Activated CD4-positive, alpha-beta T cell treated with anti-CD3 and anti-CD28 coated beads, Interleukin-2, amount 10 ng/mL, durations not matched to agents 24 days and 14 days (primary cell): ENCODE results near the gene CACNA1A. TPM values are rescaled to one million over a fixed set of nuclear protein-coding genes. Genes with fewer than 3 reads are reported as not detected.
"Not testable (repeated sequence)": the region's sequence is repeated elsewhere in the genome, so short reads cannot be mapped to it uniquely, and the experiment has no call there.

Experiments
- DNase-seq: peaks from one replicate; pipeline ENCODE4 v3.0.0; 2022
- H3K27ac Mint-ChIP-seq: one replicate; pipeline ENCODE4 v1.8.0; 2022; ENCODE audit warnings: mild to moderate bottlenecking, mixed read lengths
- H3K27me3 Mint-ChIP-seq: one replicate; pipeline ENCODE4 v1.8.0; 2022; ENCODE audit warnings: mixed read lengths
- H3K36me3 Mint-ChIP-seq: one replicate; pipeline ENCODE4 v1.8.0; 2022; ENCODE audit warnings: low read depth, mild to moderate bottlenecking, mixed read lengths
- H3K4me1 Mint-ChIP-seq: one replicate; pipeline ENCODE4 v1.8.0; 2021; ENCODE audit warnings: mixed read lengths
- H3K4me3 Mint-ChIP-seq: one replicate; pipeline ENCODE4 v1.8.0; 2022; ENCODE audit warnings: mild to moderate bottlenecking, moderate library complexity, mixed read lengths
- H3K9me3 Mint-ChIP-seq: one replicate; pipeline ENCODE4 v1.8.0; 2021; ENCODE audit warnings: mixed read lengths
- intact Hi-C: fragments of 100-400 bp; cut with micrococcal nuclease; formaldehyde crosslinking; loops from one replicate; pipeline ENCODE4 v1.15.1; 2023
- total RNA-seq: library from RNA; stranded (reverse); gene quantifications from 2 replicates; pipeline ENCODE4 v1.2.3, GENCODE V29; 2022

Gene CACNA1A
- total RNA-seq, 1 donor from 2014 or later: 0.28 TPM

DNA sequence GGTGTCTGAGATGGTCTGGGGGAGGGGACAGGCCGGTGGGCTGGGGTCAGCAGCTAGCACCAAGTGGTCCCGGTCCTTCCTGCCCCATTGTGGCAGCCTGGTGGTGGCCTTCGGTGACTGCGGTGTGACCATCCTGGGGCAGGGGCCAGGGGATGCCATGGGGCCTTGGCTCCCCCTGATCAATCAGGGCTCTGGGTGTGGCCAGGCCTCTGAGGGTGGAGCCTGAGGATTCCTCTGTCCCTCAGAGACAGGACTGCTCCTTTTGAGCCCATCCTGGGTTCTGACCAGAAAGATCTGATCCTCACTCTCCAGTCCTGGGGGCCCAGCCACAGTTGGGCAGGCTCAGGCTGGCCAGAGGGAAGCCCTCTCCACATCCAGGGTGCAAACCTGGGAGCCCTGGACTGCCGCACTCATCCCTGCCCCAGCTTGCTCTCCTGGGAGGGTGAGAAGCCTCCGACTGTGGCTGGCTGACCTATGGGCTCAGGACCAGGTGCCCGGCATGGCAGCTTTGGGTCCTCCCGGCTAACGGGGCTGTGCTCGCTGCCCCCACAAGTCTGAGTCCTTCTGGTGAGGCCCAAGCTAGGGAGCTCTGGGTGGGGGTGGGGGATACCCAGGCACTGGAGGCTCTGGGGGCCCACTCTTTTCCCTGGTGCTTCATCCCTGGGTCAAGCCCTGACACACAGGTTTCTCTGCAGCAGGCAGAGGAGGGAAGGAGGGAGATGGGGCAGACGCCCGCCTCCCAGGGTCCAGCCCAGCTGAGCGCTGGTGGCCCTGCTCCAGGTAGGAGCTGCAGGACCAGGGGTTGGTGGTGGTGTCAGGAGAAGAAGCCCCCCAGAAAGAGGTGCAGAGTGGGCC is 296.6 kb downstream of the CACNA1A start:
- peak overlapping the region; percentile 72 for H3K27ac Mint-ChIP-seq
- no peaks in the 10 kb centered on the region for H3K9me3 Mint-ChIP-seq

DNA sequence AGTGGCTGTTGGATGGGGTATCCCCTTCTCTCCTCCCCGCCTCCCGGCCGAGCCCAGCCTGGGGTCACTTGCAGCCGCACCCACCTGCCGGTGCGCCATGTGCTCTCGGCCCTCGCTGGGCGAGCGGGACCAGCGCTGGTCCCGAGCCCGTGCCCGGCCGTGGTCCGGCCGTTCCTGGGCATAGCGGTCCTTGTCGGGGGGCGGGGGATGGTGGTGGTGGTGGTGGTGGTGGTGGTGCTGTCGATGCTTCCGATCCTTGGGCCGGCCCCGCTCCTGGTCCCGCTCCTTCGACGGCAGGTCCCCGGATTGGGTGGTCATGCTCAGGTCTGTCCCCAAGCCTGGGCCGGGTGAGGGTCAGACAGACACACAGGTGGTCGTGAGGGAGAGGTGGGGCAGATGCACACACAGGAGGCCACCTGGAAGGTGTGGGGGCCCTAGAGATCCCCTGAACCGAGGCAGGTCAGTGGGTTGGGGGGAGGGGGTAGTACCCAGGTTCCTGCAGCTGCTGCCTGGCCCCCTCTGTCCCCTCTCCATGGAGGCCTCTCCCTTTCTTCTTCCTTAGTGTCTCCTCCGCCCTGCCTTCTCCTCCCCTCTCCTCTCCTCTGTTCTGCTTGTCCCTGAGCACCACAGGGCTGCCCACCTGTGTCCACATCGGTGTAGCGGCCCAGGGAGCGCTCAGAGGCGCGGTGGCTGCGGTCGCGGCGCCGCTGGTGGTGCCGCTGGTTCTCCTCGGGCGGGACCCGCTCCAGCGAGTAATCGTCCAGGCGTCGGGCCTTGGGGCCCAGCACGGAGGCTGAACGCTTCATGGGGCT is 297.4 kb downstream of the CACNA1A start:
- intact Hi-C loops: loop anchor here (1.0 to 2.0 kb wide), 4 partner anchors 14 to 57 kb away; no protein-coding TSS in a partner anchor
- no peak for DNase-seq
- H3K4me3 Mint-ChIP-seq: peak overlapping the region; percentile 81
- H3K27me3 Mint-ChIP-seq: no peaks in the 10 kb centered on the region
- peak overlapping the region; percentile 72 for H3K27ac Mint-ChIP-seq
- peaks cover 14% of the 10 kb centered on the region for H3K4me1 Mint-ChIP-seq
- H3K36me3 Mint-ChIP-seq: no peaks in the 10 kb centered on the region
- no peaks in the 10 kb centered on the region for H3K9me3 Mint-ChIP-seq

More for the DNA sequence above, 296.6 kb downstream of the CACNA1A start:
- Mint-ChIP-seq H3K27me3 (no peaks in the 10 kb centered on the region), H3K36me3 (no peaks in the 10 kb centered on the region), H3K4me3 (peak overlapping the region; percentile 67), H3K4me1 (peaks cover 14% of the 10 kb centered on the region)
- no peak for DNase-seq
- intact Hi-C loops: loop anchor here (2.0 kb wide), 2 partner anchors 15 to 53 kb away; no protein-coding TSS in a partner anchor

DNA sequence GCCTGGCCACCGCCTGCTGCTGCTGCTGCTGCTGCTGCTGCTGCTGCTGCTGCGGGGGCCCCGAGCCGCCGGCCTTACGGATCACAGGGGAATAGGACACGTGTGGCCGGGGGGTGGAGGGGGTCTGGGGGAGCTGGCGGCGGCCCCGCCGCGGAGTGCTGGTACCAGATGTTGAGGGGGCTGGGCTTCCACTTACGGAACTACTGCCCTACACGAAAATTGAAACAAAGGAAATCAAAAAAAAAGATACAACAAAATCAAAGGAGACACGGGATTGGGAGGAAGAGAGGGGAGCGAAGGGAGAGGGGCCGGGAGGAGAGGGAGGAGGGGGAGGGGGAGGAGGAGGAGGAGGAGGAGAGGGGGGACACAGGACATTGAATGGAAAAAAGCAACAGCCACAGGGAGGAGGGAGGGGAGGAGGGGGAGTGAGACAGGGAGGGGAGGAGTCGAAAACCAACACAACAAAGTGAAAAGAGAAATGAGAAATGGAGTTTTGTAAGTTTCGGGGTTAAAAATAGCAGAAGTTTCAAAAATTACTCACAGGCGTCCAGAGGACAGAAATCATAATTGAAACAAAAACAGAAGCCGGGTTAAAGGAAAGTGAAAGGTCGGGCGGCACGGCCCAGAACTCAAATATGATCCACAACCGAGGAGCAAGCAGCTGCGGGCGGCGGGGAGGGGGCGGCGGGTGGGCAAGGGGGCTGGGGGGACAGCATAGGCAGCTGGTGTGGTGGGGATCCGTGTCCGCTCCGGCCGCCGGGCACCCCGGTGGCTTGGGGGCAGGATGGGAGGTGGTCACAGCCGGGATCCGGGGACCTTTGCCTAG is 298.2 kb downstream of the CACNA1A start:
- intact Hi-C loops: loop anchor here (1.0 to 2.0 kb wide), 4 partner anchors 13 to 56 kb away; no protein-coding TSS in a partner anchor
- Mint-ChIP-seq H3K27ac (peak overlapping the region; percentile 94), H3K27me3 (no peaks in the 10 kb centered on the region), H3K9me3 (no peaks in the 10 kb centered on the region), H3K4me3 (peak overlapping the region; percentile 81), H3K4me1 (peaks cover 13% of the 10 kb centered on the region), H3K36me3 (no peaks in the 10 kb centered on the region)
- peak; percentile 87 for DNase-seq

DNA sequence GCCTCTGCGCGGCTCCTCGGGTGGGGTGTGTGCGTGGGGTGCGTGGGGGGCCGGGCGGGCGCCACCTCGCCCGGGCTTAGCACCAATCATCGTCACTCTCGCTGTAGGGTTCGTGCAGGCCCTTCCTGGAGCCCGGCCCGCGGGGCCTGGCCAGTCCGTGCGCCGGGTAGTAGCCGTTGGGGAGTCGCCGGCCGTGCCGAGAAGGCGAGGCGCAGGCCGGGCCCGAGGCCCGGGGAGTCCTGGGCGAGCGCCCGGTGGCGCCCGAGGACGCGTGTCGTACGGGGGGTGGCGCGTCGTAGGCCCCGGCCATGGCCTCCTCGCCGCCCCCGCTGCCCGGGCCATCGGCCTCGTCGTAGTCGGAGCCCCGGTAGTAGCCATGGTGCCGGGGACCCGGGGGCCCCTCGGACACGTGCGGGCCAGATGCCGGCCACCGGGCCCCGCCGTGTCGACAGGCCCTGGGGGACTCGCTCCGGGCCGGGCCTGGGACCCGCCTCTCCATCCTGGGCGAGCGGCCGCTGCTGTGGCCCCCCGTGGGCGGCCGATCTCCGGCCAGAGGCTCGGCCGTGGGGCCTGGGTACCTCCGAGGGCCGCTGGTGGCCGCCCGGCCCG is 298.9 kb downstream of the CACNA1A start:
- H3K27ac Mint-ChIP-seq: peak overlapping the region; percentile 94
- intact Hi-C loops: no loop called here
- DNase-seq: no peak
- no peaks in the 10 kb centered on the region for H3K9me3 Mint-ChIP-seq
- H3K27me3 Mint-ChIP-seq: no peaks in the 10 kb centered on the region
- H3K4me3 Mint-ChIP-seq: no peak overlapping the region
- no peaks in the 10 kb centered on the region for H3K36me3 Mint-ChIP-seq
- H3K4me1 Mint-ChIP-seq: peaks cover 9% of the 10 kb centered on the region

DNA sequence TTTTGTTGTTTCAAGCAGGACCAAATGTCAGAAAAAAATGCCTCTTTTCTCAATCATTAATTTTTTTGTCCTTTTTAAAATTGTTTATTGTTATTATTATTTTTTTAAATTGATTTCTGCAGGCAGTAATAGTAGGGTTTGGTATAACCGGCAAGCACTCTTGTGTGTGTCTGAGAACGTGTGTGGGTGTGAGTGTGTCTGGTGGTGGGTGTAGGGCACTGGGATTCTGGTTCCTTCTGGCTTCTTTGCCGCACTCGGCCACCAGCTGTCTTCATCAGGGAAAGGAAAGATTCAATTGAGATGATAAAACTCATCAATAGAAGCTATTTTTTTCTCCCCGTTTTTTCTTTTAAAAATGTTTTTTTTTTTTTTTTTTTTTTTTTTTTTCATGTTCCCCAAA is 299.7 kb downstream of the CACNA1A start:
- Mint-ChIP-seq H3K4me1 (peaks cover 9% of the 10 kb centered on the region), H3K9me3 (no peaks in the 10 kb centered on the region), H3K36me3 (no peaks in the 10 kb centered on the region), H3K27me3 (no peaks in the 10 kb centered on the region), H3K27ac (peak overlapping the region; percentile 58), H3K4me3 (no peak overlapping the region)
- no peak for DNase-seq
- intact Hi-C loops: no loop called here

DNA sequence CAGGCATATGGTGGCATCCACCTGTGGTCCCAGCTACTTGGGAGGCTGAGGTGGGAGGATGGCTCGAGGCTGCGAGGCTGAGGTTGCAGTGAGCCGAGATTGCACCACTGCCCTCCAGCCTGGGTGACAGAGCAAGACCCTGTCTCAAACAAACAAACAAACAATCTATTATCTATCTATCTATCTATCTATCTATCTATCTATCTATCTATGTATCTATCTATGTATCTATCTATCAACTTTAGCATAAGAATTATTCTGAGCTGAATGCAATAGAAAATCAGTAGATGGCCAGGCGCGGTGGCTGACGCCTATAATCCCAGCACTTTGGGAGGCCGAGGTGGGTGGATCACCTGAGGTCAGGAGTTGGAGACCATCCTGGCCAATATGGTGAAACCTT is 304.2 kb downstream of the CACNA1A start:
- H3K27ac Mint-ChIP-seq, DNase-seq, H3K4me1 Mint-ChIP-seq, H3K27me3 Mint-ChIP-seq, H3K36me3 Mint-ChIP-seq, H3K9me3 Mint-ChIP-seq, H3K4me3 Mint-ChIP-seq, intact Hi-C loops: not testable (repeated sequence)

DNA sequence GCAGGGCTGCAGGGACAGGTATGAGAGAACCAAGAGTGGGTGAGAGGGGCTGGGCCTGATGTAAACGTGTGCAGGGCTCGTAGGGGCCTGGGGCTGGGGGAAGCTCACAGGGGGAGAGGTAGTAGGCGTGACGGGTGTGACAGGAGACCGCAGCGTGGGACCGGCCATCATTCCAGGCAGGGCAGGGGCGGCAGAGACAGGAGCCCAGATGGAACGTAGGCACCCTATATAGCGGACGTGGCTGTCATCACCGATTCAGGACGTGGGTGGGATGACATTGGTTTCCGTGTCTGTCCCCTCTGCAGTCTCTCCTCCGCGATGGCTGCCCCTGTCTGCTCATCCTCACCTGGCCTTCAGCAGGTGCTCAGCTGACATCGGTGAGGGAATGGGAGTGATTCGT is 307.6 kb downstream of the CACNA1A start:
- intact Hi-C loops: loop anchor here (10.0 kb wide), 1 partner anchor 386 kb away; no protein-coding TSS in a partner anchor

DNA sequence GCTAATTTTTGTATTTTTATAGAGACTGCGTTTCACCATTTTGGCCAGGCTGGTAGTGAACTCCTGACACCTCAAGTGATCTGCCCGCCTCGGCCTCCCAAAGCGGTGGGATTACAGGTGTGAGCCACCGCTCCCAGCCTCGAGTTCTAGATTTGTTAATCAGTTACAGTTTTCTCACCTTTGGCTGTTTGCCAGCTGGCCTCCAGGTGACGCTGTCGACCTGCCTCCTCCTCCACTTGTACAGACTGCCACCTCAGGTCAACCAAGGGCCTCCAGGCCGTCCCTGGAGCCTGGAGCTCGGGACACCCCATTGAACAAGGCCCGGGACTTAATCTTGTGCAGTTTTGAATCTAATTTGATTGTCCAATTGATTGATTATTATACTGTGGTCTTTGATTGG is 310.6 kb downstream of the CACNA1A start:
- Mint-ChIP-seq H3K9me3 (no peaks in the 10 kb centered on the region), H3K27me3 (no peaks in the 10 kb centered on the region), H3K27ac (no peak overlapping the region), H3K36me3 (no peaks in the 10 kb centered on the region), H3K4me3 (no peak overlapping the region), H3K4me1 (peaks cover 20% of the 10 kb centered on the region)
- intact Hi-C loops: loop anchor here (1.0 to 10.0 kb wide), 5 partner anchors 13 to 389 kb away; no protein-coding TSS in a partner anchor
- DNase-seq: peak; percentile 85

More for the DNA sequence above, 307.6 kb downstream of the CACNA1A start:
- H3K36me3 Mint-ChIP-seq: no peaks in the 10 kb centered on the region
- peaks cover 11% of the 10 kb centered on the region for H3K4me1 Mint-ChIP-seq
- H3K9me3 Mint-ChIP-seq: no peaks in the 10 kb centered on the region
- no peak for DNase-seq
- H3K27ac Mint-ChIP-seq: no peak overlapping the region
- H3K4me3 Mint-ChIP-seq: no peak overlapping the region
- no peaks in the 10 kb centered on the region for H3K27me3 Mint-ChIP-seq

DNA sequence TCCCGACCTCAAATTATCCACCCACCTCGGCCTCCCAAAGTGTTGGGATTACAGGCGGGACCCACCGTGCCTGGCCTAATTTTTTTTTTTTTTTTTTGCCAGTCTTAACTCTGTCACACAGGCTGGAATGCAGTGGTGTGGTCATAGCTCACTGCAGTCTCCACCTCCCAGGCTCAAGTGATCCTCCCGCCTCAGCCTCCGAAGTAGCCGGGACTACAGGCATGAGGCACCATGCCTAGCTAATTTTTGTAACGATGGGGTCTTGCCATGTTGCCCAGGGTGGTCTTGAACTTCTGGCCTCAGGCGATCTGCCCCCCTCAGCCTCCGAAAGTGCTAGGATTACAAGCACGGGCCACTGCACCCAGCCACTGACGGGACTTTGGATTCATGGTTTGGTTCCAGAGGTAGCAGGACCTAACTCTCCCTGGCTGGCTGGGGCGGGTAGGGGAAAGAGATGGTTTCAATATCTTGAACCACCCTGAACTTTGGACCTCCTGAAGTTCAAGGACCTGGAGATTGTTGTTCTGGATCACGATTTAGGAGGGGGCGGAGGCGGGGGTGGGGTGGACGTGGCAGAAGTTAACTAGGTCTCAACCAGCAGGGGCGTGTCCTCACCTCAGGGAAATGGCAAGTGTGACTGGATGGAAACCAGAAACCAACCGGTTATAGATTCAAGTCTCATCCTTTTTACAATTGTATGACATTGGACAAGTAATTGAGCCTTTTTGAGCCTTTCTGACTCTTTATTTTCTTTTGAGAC is 315.3 kb downstream of the CACNA1A start:
- H3K9me3 Mint-ChIP-seq: no peaks in the 10 kb centered on the region
- no peaks in the 10 kb centered on the region for H3K36me3 Mint-ChIP-seq
- DNase-seq: no peak
- peaks cover 32% of the 10 kb centered on the region for H3K4me1 Mint-ChIP-seq
- H3K27me3 Mint-ChIP-seq: no peaks in the 10 kb centered on the region
- no peak overlapping the region for H3K4me3 Mint-ChIP-seq
- H3K27ac Mint-ChIP-seq: peak overlapping the region; percentile 66
- intact Hi-C loops: loop anchor here (10.0 kb wide), 1 partner anchor 394 kb away; no protein-coding TSS in a partner anchor

DNA sequence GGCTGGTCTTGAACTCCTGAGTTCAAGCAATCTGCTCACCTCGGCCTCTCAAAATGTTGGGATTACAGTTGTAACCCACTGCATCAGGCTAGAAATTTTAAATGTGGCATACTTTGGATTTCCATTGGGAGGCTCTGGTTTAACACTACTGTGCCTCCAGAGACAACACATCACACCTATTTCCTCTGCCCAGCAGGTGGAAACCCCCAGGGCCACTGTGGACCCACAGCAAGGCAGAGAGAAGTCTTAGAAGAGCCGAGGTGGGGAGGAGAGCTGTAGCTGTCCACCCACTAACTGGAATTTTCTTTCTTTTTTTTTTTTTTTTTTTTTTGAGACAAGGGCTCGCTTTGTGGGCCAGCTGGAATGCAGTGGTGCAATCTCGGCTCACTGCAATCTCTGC is 316.7 kb downstream of the CACNA1A start:
- H3K4me3 Mint-ChIP-seq: no peak overlapping the region
- no peak for DNase-seq
- no peaks in the 10 kb centered on the region for H3K36me3 Mint-ChIP-seq
- no peaks in the 10 kb centered on the region for H3K9me3 Mint-ChIP-seq
- intact Hi-C loops: no loop called here
- no peaks in the 10 kb centered on the region for H3K27me3 Mint-ChIP-seq
- peaks cover 26% of the 10 kb centered on the region for H3K4me1 Mint-ChIP-seq
- peak overlapping the region; percentile 11 for H3K27ac Mint-ChIP-seq

DNA sequence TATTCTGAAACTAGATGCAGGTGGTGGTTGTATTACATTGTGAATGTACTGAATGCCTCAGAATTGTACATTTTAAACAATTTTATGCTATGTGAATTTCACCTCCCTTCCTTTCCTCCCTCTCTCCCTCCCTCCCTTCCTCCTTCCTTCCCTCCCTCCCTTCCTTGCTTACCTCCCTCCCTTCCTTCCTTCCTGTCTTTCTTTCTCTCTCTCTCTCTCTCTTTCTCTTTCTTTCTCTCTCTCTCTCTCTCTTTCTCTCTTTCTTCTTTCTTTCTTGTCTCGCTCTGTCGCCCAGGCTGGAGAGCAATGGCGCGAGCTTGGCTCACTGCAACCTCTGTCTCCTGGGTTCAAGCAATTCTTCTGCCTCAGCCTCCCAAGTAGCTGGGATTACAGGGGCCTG is 318.9 kb downstream of the CACNA1A start:
- intact Hi-C loops: no loop called here
- no peak for DNase-seq
- Mint-ChIP-seq H3K9me3 (no peaks in the 10 kb centered on the region), H3K4me1 (peaks cover 21% of the 10 kb centered on the region), H3K27me3 (no peaks in the 10 kb centered on the region), H3K4me3 (peak overlapping the region; percentile 9), H3K36me3 (no peaks in the 10 kb centered on the region), H3K27ac (peak overlapping the region; percentile 57)

DNA sequence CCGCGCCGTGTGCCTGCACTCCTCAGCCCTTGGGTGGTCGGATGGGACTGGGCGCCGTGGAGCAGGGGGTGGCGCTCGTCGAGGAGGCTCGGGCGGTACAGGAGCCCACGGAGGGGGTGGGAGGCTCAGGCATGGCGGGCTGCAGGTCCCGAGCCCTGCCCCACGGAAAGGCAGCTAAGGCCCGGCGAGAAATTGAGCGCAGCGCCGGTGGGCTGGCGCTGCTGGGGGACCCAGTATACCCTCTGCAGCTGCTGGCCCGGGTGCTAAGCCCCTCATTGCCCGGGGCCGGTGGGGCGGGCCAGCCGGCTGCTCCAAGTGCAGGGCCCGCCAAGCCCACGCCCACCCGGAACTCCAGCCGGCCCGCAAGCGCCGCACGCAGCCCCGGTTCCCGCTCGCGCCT is 319.6 kb downstream of the CACNA1A start:
- H3K9me3 Mint-ChIP-seq, H3K27me3 Mint-ChIP-seq, H3K4me3 Mint-ChIP-seq, intact Hi-C loops, H3K36me3 Mint-ChIP-seq, DNase-seq, H3K27ac Mint-ChIP-seq: not testable (repeated sequence)
- H3K4me1 Mint-ChIP-seq: peaks cover 27% of the 10 kb centered on the region
